Adrenal gland (tissue), 12 donors: ENCODE data around the gene ZBTB26. TPM values are rescaled to one million over a fixed set of nuclear protein-coding genes. Genes with fewer than 3 reads are reported as not detected.
"Not testable (repeated sequence)": the region's sequence is repeated elsewhere in the genome, so short reads cannot be mapped to it uniquely, and the experiment has no call there.

ENCODE experiments used
- DNase-seq, 7 donors: peaks; one replicate each; pipeline ENCODE4 v3.0.0-alpha.2; 2019 to 2020
- H3K27ac ChIP-seq, 5 donors: fragments of 200-600 bp; sonication (generic) in 4 of 5; 1 replicate in 3 of 5; 2 replicates in 2 of 5; pipeline versions ENCODE4 v1.5.1 to v1.8.0; 2016 to 2020; ENCODE audit warnings: mild to moderate bottlenecking in 1 of 5
- H3K27me3 ChIP-seq: fragments of 200-600 bp; 2 replicates; pipeline ENCODE4 v1.8.0; 2021
- H3K36me3 ChIP-seq, 2 donors: fragments of 200-600 bp; replicated peaks in 1 of 2; 1 replicate in 1 of 2; 2 replicates in 1 of 2; pipeline versions ENCODE4 v1.5.1 to v1.8.0; 2018 to 2022
- H3K4me1 ChIP-seq, 2 donors: fragments of 200-600 bp; replicated peaks in 1 of 2; 1 replicate in 1 of 2; 2 replicates in 1 of 2; pipeline versions ENCODE4 v1.5.1 to v1.8.0; 2018 to 2021
- H3K4me3 ChIP-seq, 4 donors: fragments of 200-600 bp; sonication (generic) in 3 of 4; one replicate each; pipeline ENCODE4 v1.5.1; 2016 to 2018
- H3K9me3 ChIP-seq, 3 donors: fragments of 200-600 bp; sonication (generic) in 1 of 3; replicated peaks in 1 of 3; 1 replicate in 2 of 3; 2 replicates in 1 of 3; pipeline versions ENCODE4 v1.5.1 to v1.8.0; 2016 to 2021
- POLR2A ChIP-seq, 2 donors: fragments of 450-650 bp; IDR thresholded peaks; one replicate each; pipeline ENCODE4 v1.6.1; 2017; ENCODE audit warnings: antibody characterized with exemption in 2 of 2, mild to moderate bottlenecking in 2 of 2, moderate library complexity in 1 of 2
- WGBS, 4 donors: extraction: QIAGEN DNeasy Blood & Tissue Kit in 2 of 4; methylation state at CpG; one replicate each; pipeline versions ENCODE4 v1.1.5 to v1.1.7; 2013 to 2017; 5-methylcytosine and 5-hydroxymethylcytosine counted together
- intact Hi-C, 2 donors: fragments of 100-400 bp; cut with DNase I; formaldehyde crosslinking; loops; one replicate each; pipeline versions ENCODE4 v1.14.1 to v1.15.0; 2022 to 2023
- polyA plus RNA-seq, 3 donors: library from polyadenylated mRNA; stranded (reverse); fragments of 200-250 nt in 2 of 3; fragments of 350-450 nt in 1 of 3; fragmentation: Illumina TruSeq in 1 of 3; extraction: RNeasy Lipid Tissue Mini Kit (QIAGEN cat#74804) in 1 of 3; gene quantifications; one replicate each; pipeline ENCODE4 v1.2.3, GENCODE V29; 2013 to 2014
- total RNA-seq, 9 donors: library from RNA; depleted of rRNA in 4 of 9; stranded (reverse); fragments of >200 nt in 4 of 9; fragments of 120-200 nt in 1 of 9; fragmentation: NEBNext Ultra II Directional in 1 of 9; extraction: Animal tissue kit (Norgen Biotek cat#: 25700) in 1 of 9; gene quantifications; one replicate each; pipeline versions ENCODE4 v1.1.0 to v1.2.4, GENCODE V29; 2013 to 2023
- TF ChIP-seq, protein P1 (sequence below), 6 experiments: fragments of 450-650 bp in 4 of 6; fragments of 200-600 bp in 2 of 6; sonication (generic) in 1 of 6; IDR thresholded peaks; 1 replicate in 5 of 6; 2 replicates in 1 of 6; pipeline versions ENCODE4 v1.5.1 to v1.8.0; 2016 to 2021; ENCODE audit warnings: antibody characterized with exemption in 6 of 6, mild to moderate bottlenecking in 2 of 6, moderate library complexity in 1 of 6
- donor health status: healthy with polysubstance abuse.
- donor health status: Bipolar disorder and iron deficiency.
- donor health status: DM: yes; HTN: yes; CAD: no.
- donor health status: DM: no; HTN: no; CAD: no.
- donor health status: DM: no; HTN: no; CAD: no.
- donor health status: DM: yes; HTN: yes; CAD: no.

The ZBTB26 gene
- total and polyA plus RNA-seq, 12 donors: 1.6 to 7.4 (median 4.4) TPM

DNA sequence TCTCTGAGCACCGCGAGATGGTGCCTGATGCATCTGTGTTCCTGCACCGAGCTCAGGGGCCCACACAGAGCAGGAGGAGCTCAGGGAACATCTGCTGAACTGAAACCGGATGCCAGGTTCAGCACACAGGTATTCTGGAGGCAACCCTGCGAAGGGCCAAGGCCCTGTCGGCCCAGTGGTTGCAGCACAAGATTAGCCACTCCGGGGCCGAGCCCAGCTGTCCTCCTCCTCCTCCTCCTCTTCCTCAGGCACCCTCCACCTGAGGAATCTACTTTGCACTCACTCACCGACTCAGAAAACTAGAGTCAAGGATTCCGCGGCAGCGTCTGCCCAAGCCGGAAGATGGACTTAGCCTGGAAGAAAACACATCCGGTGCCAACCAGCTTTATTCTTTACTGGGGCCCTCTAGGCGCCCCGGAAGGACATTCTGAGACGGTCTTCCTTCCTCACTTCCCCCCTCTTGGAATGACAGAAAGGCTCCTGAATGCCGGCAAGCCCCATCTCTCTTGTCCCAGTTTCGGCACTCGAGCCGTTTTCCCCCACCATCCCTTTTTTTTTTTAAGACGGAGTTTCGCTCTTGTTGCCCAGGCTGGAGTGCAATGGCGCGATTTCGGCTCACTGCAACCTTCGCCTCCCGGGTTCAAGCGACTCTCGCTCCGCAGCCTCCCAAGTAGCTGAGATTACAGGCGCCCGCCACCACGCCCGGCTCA is 18.2 kb downstream of the ZBTB26 start, which contains the start of gene ZBTB6:
TSS of gene ZBTB6 (minus strand) at position 360 of the 710 bp plus-strand sequence. CDS start 1,251 bp downstream, outside the sequence.
- WGBS, 4 donors: 0 to 2% (median 1%) methylated on average over 25 to 35 of the region's 35 CpGs
- DNase-seq: peak; percentile 64 to 89 (median 80)

DNA sequence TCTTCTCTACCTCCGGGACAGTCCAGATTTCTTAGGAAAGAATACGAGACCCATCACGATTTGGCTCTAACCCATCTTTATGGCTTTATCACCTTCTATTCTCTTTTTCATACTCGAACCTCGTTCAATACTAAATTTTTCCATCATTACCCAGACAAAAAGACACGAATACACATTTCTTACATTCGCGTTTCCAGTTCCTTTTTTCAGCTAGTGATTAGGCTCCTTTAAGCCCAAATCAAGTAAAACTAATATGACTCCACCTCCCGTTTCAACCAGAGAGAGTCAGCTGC is 18.7 kb downstream of the ZBTB26 start:
- H3K9me3 ChIP-seq: no peaks in the 10 kb centered on the region
- H3K4me3 ChIP-seq: peak overlapping the region; percentile 5 to 95 (median 64)
- H3K4me1 ChIP-seq: peaks cover 10 to 11% of the 10 kb centered on the region in 2 donors
- no peak for DNase-seq
- intact Hi-C loops: loop anchor here in 1 of 2 donors (10.0 kb wide), 1 partner anchor 82 kb away; no protein-coding TSS in a partner anchor
- H3K36me3 ChIP-seq: peaks cover 0 to 8% of the 10 kb centered on the region in 2 donors
- WGBS, 4 donors: 0 to 2% (median 1%) methylated on average over 9 of the region's 9 CpGs
- no peaks in the 10 kb centered on the region for H3K27me3 ChIP-seq
- peak overlapping the region in 4 of 5 donors; percentile 29 to 93 (median 81) for H3K27ac ChIP-seq
- TF ChIP-seq, protein P1, sequence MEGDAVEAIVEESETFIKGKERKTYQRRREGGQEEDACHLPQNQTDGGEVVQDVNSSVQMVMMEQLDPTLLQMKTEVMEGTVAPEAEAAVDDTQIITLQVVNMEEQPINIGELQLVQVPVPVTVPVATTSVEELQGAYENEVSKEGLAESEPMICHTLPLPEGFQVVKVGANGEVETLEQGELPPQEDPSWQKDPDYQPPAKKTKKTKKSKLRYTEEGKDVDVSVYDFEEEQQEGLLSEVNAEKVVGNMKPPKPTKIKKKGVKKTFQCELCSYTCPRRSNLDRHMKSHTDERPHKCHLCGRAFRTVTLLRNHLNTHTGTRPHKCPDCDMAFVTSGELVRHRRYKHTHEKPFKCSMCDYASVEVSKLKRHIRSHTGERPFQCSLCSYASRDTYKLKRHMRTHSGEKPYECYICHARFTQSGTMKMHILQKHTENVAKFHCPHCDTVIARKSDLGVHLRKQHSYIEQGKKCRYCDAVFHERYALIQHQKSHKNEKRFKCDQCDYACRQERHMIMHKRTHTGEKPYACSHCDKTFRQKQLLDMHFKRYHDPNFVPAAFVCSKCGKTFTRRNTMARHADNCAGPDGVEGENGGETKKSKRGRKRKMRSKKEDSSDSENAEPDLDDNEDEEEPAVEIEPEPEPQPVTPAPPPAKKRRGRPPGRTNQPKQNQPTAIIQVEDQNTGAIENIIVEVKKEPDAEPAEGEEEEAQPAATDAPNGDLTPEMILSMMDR (IDR thresholded peaks at IDR 0.05): no peak
- TF ChIP-seq POLR2A (IDR thresholded peaks at IDR 0.05): no peak

More for the DNA sequence above, 18.2 kb downstream of the ZBTB26 start, which contains the start of gene ZBTB6:
- Histone ChIP-seq H3K27me3 (no peaks in the 10 kb centered on the region), H3K4me1 (peaks cover 10 to 11% of the 10 kb centered on the region in 2 donors), H3K9me3 (no peaks in the 10 kb centered on the region), H3K4me3 (peak within 1 kb of the TSS; percentile 5 to 95 (median 64)), H3K27ac (peak within 1 kb of the TSS in 4 of 5 donors; percentile 29 to 93 (median 81)), H3K36me3 (peaks cover 0 to 8% of the 10 kb centered on the region in 2 donors)
- intact Hi-C loops: loop anchor here in 1 of 2 donors (10.0 kb wide), 1 partner anchor 82 kb away; no protein-coding TSS in a partner anchor
- TF ChIP-seq, protein P1 (IDR thresholded peaks at IDR 0.05): no peak
- peak in 1 of 2 donors; percentile 59 for TF ChIP-seq POLR2A (IDR thresholded peaks at IDR 0.05)

DNA sequence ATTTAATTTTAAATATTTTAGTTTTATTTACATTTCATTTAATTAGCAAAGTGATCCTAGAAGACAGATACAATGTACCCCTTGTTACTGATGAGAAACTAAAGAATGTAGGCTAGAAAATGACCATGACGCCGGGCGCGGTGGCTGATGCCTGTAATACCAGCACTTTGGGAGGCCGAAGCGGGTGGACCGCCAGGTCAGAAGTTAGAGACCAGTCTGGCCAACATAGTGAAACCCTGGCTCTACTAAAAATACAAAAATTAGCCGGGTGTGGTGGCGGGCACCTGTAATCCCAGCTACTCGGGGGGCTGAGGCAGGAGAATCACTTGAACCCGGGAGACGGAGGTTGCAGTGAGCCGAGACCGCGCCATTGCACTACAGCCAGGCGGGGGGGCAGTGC is 25.2 kb downstream of the ZBTB26 start:
- WGBS, 4 donors: 94 to 97% (median 95%) methylated on average over 16 of the region's 16 CpGs
- H3K36me3 ChIP-seq, H3K27ac ChIP-seq, H3K9me3 ChIP-seq, H3K4me3 ChIP-seq, H3K27me3 ChIP-seq, intact Hi-C loops: not testable (repeated sequence)
- peak in 1 of 7 donors; percentile 70 for DNase-seq
- H3K4me1 ChIP-seq: peaks cover 8 to 26% of the 10 kb centered on the region in 2 donors

DNA sequence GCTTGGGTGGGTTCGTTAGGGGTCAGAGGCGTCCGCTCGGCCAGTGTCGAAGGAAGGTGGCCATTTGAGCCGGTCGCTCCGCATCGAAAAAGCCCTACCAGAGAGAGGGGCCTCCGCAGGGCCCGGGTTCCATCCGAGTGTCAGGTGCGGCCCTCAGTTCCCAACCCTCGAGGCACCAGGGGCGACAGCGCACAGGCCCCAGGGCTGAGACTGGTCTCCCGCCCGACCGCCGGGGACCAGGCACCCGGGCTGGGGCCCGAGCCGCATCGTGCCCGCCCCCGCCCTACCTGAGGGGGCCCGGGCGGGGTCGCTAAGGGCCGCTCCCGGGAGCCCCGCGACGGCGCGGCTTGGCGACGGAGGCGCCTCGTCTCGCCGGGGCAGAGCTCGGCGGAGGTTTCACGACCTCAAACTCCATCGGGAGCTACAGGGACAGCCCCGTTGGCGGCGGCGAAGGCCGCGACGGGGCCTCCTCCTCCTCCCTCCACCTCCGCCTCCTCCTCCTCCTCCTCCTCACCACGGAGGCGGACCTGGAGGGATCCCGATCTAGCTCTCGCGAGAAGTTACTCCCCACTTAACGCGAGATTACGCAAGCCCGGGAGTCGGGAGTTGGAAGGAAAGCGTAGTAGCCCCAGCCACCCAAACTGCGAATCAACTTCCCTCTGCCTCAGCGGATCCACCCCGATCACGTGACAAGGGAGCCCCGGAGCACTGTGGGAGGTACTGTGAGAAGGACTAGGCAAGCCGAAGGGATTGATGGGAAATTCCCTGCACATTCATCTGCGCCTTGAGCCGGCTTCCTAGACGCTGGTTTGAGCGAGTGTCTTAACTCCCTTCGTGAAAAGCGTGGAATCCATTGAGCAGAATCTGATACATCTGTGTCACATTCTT is 26.2 kb downstream of the ZBTB26 start, which contains the start of gene RC3H2:
TSS of gene RC3H2 (minus strand) at position 537 of the 888 bp plus-strand sequence. CDS start 7,850 bp downstream, outside the sequence.
- no peaks in the 10 kb centered on the region for H3K9me3 ChIP-seq
- DNase-seq: peak; percentile 98 to 100 (median 99)
- peak within 1 kb of the TSS; percentile 65 to 95 (median 94) for H3K27ac ChIP-seq
- H3K27me3 ChIP-seq: no peaks in the 10 kb centered on the region
- no peaks in the 10 kb centered on the region for H3K36me3 ChIP-seq
- TF ChIP-seq POLR2A (IDR thresholded peaks at IDR 0.05): peak; percentile 94 to 95
- TF ChIP-seq, protein P1 (IDR thresholded peaks at IDR 0.05): no peak
- intact Hi-C loops: no loop called here
- 0 to 1% (median 1%) methylated on average over 27 to 77 of the region's 77 CpGs for WGBS, 4 donors
- peaks cover 8 to 37% of the 10 kb centered on the region in 2 donors for H3K4me1 ChIP-seq
- H3K4me3 ChIP-seq: peak within 1 kb of the TSS; percentile 73 to 89 (median 80)
